K562 (cell line): ENCODE data around the gene FBXW8.

ENCODE experiments used
- GABPA ChIP-seq: fragments of 200-800 bp; sonication (Bioruptor generic); conservative IDR thresholded peaks from 2 replicates; pipeline ENCODE4 v1.6.1; 2016; ENCODE audit warnings: low read depth, missing genetic modification characterization, missing compliant biosample characterization
- KDM4B ChIP-seq, 2 experiments: fragments of 450-650 bp in 1 of 2; sonication (generic) in 1 of 2; IDR thresholded peaks; 2 replicates each; pipeline ENCODE4 v1.6.1; 2016 to 2017; ENCODE audit warnings: borderline replicate concordance in 2 of 2, antibody characterized with exemption in 1 of 2, low read depth in 1 of 2, mild to moderate bottlenecking in 1 of 2
- SETDB1 ChIP-seq: IDR thresholded peaks from one replicate; pipeline ENCODE4 v1.6.1; 2012; ENCODE audit warnings: low read length, control low read depth, inconsistent platforms
- SIN3A ChIP-seq, 2 experiments: fragments of 150-350 bp in 1 of 2; IDR thresholded peaks; 2 replicates each; pipeline ENCODE4 v1.6.1; 2011 to 2016; ENCODE audit warnings: borderline replicate concordance in 2 of 2, low read depth in 2 of 2, low read length in 2 of 2, mild to moderate bottlenecking in 2 of 2, moderate library complexity in 2 of 2; ENCODE audit not compliant: control insufficient read depth in 1 of 2
- ZSCAN29 ChIP-seq: fragments of 450-650 bp; IDR thresholded peaks from 2 replicates; pipeline ENCODE4 v1.6.1; 2017
- TF ChIP-seq, protein P1 (sequence below): fragments of 250-450 bp; sonication (Bioruptor Pico); IDR thresholded peaks from 2 replicates; pipeline ENCODE4 v1.8.0; 2021; ENCODE audit warnings: borderline replicate concordance, mild to moderate bottlenecking, moderate library complexity; ENCODE audit not compliant: poor library complexity, severe bottlenecking
- TF ChIP-seq, protein P2 (sequence below): sonication (generic); formaldehyde crosslinking; IDR thresholded peaks from 2 replicates; pipeline ENCODE4 v1.8.1; 2022; ENCODE audit warnings: missing genetic modification reagents
- TF ChIP-seq, protein P3 (sequence below), 2 experiments: fragments of 450-650 bp; formaldehyde crosslinking in 1 of 2; IDR thresholded peaks; 2 replicates each; pipeline versions ENCODE4 v1.4.0 to v1.6.1; 2014 to 2020; ENCODE audit warnings: mild to moderate bottlenecking in 2 of 2, borderline replicate concordance in 1 of 2, low read depth in 1 of 2
- TF ChIP-seq, protein P4 (sequence below): fragments of 250-450 bp; sonication (Bioruptor Pico); IDR thresholded peaks from 2 replicates; pipeline ENCODE4 v1.9.0; 2021; ENCODE audit warnings: mild to moderate bottlenecking

DNA sequence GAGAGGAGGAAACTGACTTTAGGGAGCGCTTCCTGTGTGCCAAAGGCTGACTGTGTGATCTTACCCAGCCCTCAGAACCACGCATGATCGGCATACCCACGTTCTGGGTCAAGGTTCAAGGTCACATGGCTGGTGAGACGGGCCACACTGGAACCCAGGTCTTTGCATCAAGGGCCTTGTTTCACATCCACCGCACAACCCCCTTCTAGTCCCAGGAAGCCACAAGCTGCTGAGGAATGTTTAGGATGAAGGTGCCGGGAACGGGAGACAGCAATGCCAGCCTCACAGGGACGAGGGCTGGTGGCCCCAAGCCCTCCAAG is 137.8 kb downstream of the FBXW8 start:
- TF ChIP-seq, protein P1, sequence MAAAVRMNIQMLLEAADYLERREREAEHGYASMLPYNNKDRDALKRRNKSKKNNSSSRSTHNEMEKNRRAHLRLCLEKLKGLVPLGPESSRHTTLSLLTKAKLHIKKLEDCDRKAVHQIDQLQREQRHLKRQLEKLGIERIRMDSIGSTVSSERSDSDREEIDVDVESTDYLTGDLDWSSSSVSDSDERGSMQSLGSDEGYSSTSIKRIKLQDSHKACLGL (CRISPR knock-in tag): no peak
- TF ChIP-seq, protein P2, sequence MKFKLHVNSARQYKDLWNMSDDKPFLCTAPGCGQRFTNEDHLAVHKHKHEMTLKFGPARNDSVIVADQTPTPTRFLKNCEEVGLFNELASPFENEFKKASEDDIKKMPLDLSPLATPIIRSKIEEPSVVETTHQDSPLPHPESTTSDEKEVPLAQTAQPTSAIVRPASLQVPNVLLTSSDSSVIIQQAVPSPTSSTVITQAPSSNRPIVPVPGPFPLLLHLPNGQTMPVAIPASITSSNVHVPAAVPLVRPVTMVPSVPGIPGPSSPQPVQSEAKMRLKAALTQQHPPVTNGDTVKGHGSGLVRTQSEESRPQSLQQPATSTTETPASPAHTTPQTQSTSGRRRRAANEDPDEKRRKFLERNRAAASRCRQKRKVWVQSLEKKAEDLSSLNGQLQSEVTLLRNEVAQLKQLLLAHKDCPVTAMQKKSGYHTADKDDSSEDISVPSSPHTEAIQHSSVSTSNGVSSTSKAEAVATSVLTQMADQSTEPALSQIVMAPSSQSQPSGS: no peak
- TF ChIP-seq ZSCAN29 (no peak), GABPA (no peak), SIN3A (IDR thresholded peaks at IDR 0.05; ENCODE audit: borderline replicate concordance in 2 of 2, control insufficient read depth in 1 of 2, low read depth in 2 of 2, low read length in 2 of 2) (no peak), SETDB1 (no peak), KDM4B (IDR thresholded peaks at IDR 0.05; ENCODE audit: borderline replicate concordance in 2 of 2, low read depth in 1 of 2) (no peak)
- TF ChIP-seq, protein P3, sequence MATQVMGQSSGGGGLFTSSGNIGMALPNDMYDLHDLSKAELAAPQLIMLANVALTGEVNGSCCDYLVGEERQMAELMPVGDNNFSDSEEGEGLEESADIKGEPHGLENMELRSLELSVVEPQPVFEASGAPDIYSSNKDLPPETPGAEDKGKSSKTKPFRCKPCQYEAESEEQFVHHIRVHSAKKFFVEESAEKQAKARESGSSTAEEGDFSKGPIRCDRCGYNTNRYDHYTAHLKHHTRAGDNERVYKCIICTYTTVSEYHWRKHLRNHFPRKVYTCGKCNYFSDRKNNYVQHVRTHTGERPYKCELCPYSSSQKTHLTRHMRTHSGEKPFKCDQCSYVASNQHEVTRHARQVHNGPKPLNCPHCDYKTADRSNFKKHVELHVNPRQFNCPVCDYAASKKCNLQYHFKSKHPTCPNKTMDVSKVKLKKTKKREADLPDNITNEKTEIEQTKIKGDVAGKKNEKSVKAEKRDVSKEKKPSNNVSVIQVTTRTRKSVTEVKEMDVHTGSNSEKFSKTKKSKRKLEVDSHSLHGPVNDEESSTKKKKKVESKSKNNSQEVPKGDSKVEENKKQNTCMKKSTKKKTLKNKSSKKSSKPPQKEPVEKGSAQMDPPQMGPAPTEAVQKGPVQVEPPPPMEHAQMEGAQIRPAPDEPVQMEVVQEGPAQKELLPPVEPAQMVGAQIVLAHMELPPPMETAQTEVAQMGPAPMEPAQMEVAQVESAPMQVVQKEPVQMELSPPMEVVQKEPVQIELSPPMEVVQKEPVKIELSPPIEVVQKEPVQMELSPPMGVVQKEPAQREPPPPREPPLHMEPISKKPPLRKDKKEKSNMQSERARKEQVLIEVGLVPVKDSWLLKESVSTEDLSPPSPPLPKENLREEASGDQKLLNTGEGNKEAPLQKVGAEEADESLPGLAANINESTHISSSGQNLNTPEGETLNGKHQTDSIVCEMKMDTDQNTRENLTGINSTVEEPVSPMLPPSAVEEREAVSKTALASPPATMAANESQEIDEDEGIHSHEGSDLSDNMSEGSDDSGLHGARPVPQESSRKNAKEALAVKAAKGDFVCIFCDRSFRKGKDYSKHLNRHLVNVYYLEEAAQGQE (IDR thresholded peaks at IDR 0.05; ENCODE audit: borderline replicate concordance): no peak
- TF ChIP-seq, protein P3 (CRISPR knock-in tag; IDR thresholded peaks at IDR 0.05; ENCODE audit: low read depth): no peak
- TF ChIP-seq, protein P4, sequence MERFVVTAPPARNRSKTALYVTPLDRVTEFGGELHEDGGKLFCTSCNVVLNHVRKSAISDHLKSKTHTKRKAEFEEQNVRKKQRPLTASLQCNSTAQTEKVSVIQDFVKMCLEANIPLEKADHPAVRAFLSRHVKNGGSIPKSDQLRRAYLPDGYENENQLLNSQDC (CRISPR knock-in tag): no peak
